IgD-negative memory B cell (primary cell): ENCODE results near the gene PRM3. TPM values are rescaled to one million over a fixed set of nuclear protein-coding genes. Genes with fewer than 3 reads are reported as not detected.
"Not testable (repeated sequence)": the region's sequence is repeated elsewhere in the genome, so short reads cannot be mapped to it uniquely, and the experiment has no call there.

Experiments used
- H3K27ac Mint-ChIP-seq, 3 donors: one replicate each; pipeline ENCODE4 v1.8.0; 2020 to 2022; ENCODE audit warnings: mild to moderate bottlenecking in 3 of 3, mixed read lengths in 3 of 3, moderate library complexity in 1 of 3
- H3K27me3 Mint-ChIP-seq: one replicate; pipeline ENCODE4 v1.8.0; 2021; ENCODE audit warnings: mixed read lengths
- H3K36me3 Mint-ChIP-seq: one replicate; pipeline ENCODE4 v1.8.0; 2020; ENCODE audit warnings: mild to moderate bottlenecking, mixed read lengths
- H3K4me1 Mint-ChIP-seq, 3 donors: one replicate each; pipeline ENCODE4 v1.8.0; 2020 to 2022; ENCODE audit warnings: mixed read lengths in 3 of 3, mild to moderate bottlenecking in 1 of 3
- H3K4me3 Mint-ChIP-seq, 4 donors: one replicate each; pipeline ENCODE4 v1.8.0; 2020 to 2022; ENCODE audit warnings: mild to moderate bottlenecking in 4 of 4, mixed read lengths in 4 of 4, moderate library complexity in 3 of 4
- H3K9me3 Mint-ChIP-seq, 3 donors: one replicate each; pipeline ENCODE4 v1.8.0; 2020 to 2021; ENCODE audit warnings: mixed read lengths in 3 of 3, mild to moderate bottlenecking in 1 of 3
- polyA plus RNA-seq: library from polyadenylated mRNA; unstranded; fragments of 300-500 nt; fragmentation: Illumina TruSeq; gene quantifications from one replicate; pipeline ENCODE4 v1.2.3, GENCODE V29; 2021

PRM3 gene
- polyA plus RNA-seq, 1 donor from 2014 or later, result not detected

DNA sequence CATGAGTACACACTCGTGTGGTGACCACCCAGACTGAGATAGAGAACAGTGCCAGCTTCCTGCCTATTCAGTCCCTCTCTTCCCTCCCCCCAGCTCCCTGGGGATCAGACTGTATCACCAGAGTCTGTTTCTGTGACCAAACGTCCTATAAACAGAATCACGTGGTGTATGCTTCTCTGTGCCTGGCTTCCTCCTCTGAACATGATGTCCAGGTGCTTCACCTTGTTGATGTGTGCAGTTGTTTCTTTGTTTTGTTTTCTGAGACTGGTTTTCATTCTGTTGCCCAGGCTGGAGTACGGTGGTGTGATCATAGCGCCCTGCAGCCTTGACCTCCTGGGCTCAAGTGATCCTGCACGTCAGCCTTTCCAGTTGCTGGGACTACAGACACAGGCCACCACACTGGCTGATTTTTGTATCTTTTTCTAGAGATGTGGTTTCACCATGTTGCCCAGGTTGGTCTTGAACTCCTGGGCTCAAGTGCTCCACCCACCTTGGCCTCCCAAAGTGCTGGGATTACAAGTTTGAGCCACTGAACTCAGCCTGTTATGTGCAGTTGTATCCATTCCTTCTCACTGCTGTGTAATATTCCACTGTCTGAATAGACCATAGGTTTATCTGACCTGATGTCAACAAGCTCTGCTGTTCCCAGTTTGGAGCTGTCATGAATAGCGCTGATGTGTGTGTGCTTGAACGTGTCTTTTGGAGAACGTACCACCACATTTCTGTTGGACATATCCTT lies 36.6 kb upstream of the PRM3 start:
- peaks cover 0 to 2% (median 0%) of the 10 kb centered on the region in 3 donors for H3K9me3 Mint-ChIP-seq
- peaks cover 3% of the 10 kb centered on the region for H3K27me3 Mint-ChIP-seq
- H3K4me3 Mint-ChIP-seq, result peak overlapping the region; percentile 23 to 91 (median 52)
- H3K27ac Mint-ChIP-seq, result peak overlapping the region; percentile 92 to 99 (median 97)
- H3K36me3 Mint-ChIP-seq, result no peaks in the 10 kb centered on the region
- H3K4me1 Mint-ChIP-seq, result peaks cover 31 to 57% (median 52%) of the 10 kb centered on the region in 3 donors

DNA sequence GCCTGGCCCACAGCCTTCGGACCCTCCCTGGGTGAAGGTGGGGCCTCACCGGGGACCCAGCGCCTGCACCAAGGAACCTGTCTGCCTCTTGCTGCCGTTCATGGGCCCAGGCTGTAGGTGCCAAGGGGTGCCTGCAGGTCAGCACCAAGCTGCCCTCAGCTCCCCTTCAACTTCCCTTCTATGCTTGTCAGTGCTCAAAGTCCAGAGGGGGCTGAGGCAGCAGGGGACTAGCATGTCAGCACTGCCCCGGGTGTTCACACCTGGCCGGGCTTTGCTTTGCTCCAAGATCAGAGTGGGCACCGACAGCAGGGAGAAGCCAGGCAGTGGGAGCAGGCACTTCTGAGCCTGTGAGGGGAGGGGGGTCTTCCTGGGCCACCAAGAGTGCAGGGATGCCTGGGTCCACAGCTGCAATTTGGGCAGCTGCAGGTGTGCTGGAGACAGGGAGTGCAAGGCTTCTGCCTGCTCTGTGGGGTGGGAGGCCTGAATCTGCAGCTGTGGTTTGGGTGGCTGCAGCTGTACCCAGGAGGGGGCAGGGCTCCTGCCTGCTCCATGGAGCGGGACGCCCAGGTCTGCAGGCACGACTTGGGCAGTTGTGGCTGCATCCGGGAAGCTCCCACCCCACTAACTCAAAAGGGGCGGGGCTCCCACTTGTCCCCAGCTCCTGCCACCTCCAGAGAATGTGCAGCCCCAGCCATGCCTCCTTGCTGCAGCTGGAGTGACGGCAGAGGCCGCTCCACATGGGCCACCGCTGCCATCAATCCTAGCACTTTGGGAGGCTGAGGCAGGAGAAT lies 35.3 kb upstream of the PRM3 start:
- Mint-ChIP-seq H3K27ac (peak overlapping the region; percentile 23 to 97 (median 92)), H3K4me3 (peak overlapping the region in 3 of 4 donors; percentile 42 to 78 (median 47)), H3K4me1 (peaks cover 28 to 51% (median 46%) of the 10 kb centered on the region in 3 donors), H3K27me3 (peaks cover 3% of the 10 kb centered on the region), H3K36me3 (no peaks in the 10 kb centered on the region), H3K9me3 (peaks cover 0 to 2% (median 0%) of the 10 kb centered on the region in 3 donors)

DNA sequence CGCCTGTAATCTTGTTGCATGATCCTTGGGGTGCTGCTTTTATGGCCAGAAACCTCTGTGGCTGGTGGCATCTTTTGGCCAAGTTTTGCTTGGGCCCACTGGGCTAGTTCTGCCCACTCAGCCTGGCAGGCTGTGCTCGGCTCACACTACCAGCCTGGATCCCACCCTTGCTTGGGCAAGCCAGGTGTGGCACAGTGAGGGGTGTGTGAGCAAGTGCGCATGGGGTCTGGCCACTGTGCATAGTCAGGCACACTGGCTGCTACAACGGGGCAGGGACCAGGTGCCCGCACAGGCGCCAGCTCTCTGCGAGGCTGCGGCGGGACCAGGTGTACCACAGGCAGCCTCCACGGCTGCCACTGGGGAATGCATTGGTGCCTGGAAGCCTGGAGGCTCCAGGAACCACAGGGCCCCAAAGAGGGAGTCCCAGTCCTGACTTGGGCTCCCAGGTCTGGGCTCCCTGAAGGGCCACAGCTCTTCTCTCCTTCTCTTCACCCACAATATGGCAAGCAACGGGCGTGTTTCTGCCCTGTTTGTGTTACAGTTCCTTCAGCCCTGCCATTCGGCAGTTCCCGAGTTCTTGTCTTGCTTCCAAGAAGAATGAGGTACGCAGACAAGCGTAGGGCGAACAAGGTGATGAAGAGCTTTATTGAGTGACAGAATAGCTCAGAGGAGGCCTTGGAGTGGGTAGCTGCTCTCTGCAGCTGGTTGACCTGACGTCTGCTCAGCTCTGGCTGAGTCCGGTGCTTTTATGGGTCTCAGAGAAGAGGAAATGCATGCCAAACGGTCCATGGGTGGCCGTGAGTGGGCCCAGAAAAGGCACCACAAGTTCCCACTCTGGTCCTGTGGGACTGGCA lies 34.4 kb upstream of the PRM3 start:
- H3K4me1 Mint-ChIP-seq, result peaks cover 24 to 45% (median 38%) of the 10 kb centered on the region in 3 donors
- peaks cover 3% of the 10 kb centered on the region for H3K27me3 Mint-ChIP-seq
- peak overlapping the region in 2 of 3 donors; percentile 23 to 92 for H3K27ac Mint-ChIP-seq
- peak overlapping the region in 3 of 4 donors; percentile 32 to 76 (median 47) for H3K4me3 Mint-ChIP-seq
- H3K36me3 Mint-ChIP-seq, result no peaks in the 10 kb centered on the region
- H3K9me3 Mint-ChIP-seq, result peaks cover 0 to 2% (median 0%) of the 10 kb centered on the region in 3 donors

DNA sequence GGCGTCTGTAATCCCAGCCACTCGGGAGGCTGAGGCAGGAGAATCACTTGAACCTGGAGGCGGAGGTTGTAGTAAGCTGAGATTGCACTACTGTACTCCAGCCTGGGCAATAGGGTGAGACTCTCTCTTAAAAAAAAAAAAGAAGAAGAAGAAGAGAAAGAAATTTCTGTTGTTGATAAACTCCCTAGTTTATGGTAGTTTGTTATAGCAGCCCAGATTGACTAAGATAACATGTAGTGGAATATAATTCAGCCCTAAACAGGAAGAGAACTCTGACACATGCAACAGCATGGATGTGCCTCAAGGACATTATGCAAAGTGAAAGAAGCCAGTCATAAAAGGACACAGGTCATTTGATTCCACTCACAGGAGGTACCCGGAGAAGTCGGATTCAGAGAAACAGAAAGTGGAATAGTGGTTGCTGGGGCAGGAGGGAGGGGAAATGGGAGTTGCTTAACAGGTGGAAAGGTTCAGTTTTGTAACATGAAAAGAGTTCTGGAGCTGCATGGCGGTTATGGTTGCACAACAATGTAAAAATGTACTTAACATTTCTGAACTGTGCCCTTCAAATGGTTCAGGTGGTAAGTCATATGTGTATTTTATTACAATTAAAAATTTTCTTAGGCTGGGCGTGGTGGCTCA lies 33.7 kb upstream of the PRM3 start:
- Mint-ChIP-seq H3K4me3 (peak overlapping the region in 2 of 4 donors; percentile 5 to 61), H3K9me3 (peaks cover 0 to 2% (median 0%) of the 10 kb centered on the region in 3 donors), H3K4me1 (peaks cover 20 to 40% (median 37%) of the 10 kb centered on the region in 3 donors), H3K27ac (peak overlapping the region; percentile 46 to 54 (median 50)), H3K36me3 (no peaks in the 10 kb centered on the region), H3K27me3 (no peaks in the 10 kb centered on the region)

DNA sequence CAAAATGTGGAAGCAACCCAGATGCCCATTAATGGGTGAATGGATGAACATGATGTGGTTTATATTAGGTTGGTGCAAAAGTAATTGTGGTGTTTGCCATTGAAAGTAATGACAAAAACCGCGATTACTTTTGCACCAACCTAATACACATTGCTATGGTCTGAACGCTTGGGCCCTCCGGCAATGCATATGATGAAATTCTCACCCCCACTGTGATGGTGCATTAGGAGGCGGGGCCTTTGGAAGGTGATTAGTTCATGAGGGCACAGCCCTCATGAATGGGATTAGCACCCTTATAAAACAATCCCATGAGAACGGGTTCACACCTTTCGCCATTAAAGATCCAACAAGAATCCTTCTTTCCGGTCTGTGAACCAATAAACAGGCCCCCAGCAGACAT lies 33.0 kb upstream of the PRM3 start:
- Mint-ChIP-seq H3K4me3 (no peak overlapping the region), H3K27me3 (no peaks in the 10 kb centered on the region), H3K9me3 (peaks cover 0 to 2% (median 0%) of the 10 kb centered on the region in 3 donors), H3K36me3 (no peaks in the 10 kb centered on the region), H3K4me1 (peaks cover 16 to 38% (median 31%) of the 10 kb centered on the region in 3 donors), H3K27ac (peak overlapping the region in 2 of 3 donors; percentile 46 to 88)

DNA sequence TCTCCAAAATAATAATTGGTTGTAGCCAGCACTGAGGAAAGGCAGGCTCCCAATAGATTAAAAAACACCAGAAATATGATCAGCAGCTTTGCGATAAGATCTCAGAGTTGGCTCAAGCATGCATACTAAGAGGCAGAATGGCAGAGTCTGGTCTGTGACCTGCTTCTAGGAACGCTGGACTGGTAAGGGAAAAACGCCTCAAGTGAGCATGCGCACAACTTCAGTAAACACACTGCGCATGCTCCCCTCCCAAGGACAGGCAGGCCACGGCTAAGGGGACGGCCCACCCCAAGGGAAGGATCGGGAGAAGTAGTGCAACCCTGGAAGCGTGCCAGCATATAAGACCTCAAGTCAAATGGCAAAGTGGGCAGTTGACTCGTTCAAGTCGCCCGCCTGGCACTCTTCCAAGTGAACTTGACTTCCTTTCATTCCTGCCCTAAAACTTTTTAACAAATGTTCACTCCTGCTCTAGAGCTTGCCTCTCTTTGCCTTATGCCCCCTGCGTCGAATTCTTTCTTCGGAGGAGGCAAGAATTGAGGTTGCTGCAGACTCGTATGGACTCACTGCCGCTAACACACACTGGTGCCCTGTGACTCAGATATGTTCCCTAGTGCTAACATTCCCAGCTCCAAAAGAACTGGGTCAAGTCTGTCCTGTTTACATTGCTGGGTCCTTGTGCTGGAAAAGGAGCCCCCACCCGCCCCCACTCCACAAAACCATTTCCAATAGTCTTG lies 30.1 kb upstream of the PRM3 start:
- H3K4me1 Mint-ChIP-seq, result peaks cover 10 to 26% (median 22%) of the 10 kb centered on the region in 3 donors
- H3K4me3 Mint-ChIP-seq, result no peak overlapping the region
- peaks cover 0 to 2% (median 0%) of the 10 kb centered on the region in 3 donors for H3K9me3 Mint-ChIP-seq
- H3K36me3 Mint-ChIP-seq, result peaks cover 1% of the 10 kb centered on the region
- peak overlapping the region in 1 of 3 donors; percentile 57 for H3K27ac Mint-ChIP-seq
- H3K27me3 Mint-ChIP-seq, result no peaks in the 10 kb centered on the region

DNA sequence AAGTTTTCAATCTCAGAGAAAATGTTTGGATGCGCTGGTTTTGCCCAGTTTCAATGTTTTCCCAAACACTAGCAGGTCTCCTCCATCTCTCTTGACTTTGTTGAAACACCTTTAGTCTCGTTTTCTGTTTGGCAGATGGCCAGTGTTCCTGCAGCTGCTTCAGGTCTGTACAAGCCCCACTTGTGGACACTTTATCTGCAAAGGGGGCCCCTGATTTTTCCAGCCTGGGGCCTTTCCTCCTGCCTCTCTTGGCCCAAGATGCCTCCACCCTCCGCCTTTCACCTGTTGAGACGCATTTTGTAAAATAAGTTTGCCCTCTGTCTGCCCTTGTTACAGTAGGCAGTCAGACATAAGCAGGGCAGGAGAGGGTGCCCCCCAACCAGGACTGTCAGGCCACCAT lies 29.5 kb upstream of the PRM3 start:
- Mint-ChIP-seq H3K9me3 (peaks cover 0 to 2% (median 0%) of the 10 kb centered on the region in 3 donors), H3K27ac (peak overlapping the region in 1 of 3 donors; percentile 57)

DNA sequence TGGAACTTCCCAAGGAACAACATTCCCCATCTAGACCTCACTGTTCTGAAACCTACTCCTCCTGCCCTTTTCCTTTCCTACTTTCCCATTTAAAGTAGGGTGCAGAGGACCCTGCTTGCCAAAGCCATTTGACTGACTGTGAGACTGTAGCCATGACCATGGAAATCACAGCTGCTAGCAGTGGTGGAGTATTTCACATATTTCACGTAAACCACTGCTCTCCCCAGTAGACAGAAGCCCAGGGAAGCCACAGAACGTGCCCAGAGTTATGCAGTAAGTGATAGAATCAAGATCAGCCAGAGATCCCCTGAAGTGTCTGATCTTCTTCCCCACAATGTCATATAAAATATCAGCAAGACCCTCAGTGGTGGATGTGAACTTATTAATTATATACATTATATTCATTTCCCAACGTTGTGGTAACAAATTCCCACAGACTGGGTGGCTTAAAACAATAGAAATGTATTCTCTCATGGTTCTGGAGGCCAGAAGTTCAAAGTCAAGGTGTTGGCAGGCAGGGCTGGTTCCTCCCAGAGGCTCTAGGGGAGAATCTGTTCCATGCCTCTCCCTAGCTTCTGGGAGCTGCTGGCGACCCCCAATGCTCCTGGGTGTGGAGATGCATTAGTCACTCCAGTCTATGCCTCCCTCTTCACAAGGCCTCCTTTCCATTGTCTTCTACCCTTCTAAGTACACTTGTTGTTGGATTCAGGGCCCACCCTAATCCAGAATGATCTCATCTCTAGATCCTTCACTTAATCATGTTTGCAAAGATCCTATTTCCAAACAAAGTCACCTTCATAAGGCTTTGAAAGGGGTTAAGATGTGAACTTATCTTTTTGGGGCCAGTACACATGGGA lies 28.4 kb upstream of the PRM3 start:
- Mint-ChIP-seq H3K27me3 (no peaks in the 10 kb centered on the region), H3K36me3 (peaks cover 1% of the 10 kb centered on the region), H3K4me1 (peaks cover 18 to 27% (median 27%) of the 10 kb centered on the region in 3 donors), H3K9me3 (no peaks in the 10 kb centered on the region), H3K27ac (peak overlapping the region in 1 of 3 donors; percentile 46), H3K4me3 (no peak overlapping the region)

More for the DNA sequence above, 29.5 kb upstream of the PRM3 start:
- H3K4me3 Mint-ChIP-seq, result no peak overlapping the region
- no peaks in the 10 kb centered on the region for H3K27me3 Mint-ChIP-seq
- H3K36me3 Mint-ChIP-seq, result peaks cover 1% of the 10 kb centered on the region
- H3K4me1 Mint-ChIP-seq, result peaks cover 11 to 23% (median 20%) of the 10 kb centered on the region in 3 donors

DNA sequence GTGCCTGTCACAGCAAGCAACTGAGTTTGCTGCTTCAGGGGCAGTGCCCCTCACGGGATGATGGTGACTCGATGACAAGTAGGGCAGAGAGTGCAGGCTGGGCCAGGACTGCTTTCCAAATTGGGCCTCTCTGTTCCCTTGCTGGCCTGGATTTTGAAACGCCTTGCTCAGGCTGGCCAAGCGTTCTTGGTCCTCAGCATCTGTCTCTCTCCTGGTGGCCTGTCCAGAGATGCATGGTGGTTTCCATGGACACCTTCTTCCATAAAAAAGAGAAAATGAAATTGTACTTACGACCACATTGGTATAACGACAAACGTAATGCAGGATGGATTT lies 27.1 kb upstream of the PRM3 start:
- Mint-ChIP-seq H3K27ac (peak overlapping the region in 1 of 3 donors; percentile 27), H3K4me3 (no peak overlapping the region), H3K36me3 (peaks cover 1% of the 10 kb centered on the region), H3K4me1 (peaks cover 21 to 32% (median 28%) of the 10 kb centered on the region in 3 donors), H3K9me3 (no peaks in the 10 kb centered on the region), H3K27me3 (no peaks in the 10 kb centered on the region)

DNA sequence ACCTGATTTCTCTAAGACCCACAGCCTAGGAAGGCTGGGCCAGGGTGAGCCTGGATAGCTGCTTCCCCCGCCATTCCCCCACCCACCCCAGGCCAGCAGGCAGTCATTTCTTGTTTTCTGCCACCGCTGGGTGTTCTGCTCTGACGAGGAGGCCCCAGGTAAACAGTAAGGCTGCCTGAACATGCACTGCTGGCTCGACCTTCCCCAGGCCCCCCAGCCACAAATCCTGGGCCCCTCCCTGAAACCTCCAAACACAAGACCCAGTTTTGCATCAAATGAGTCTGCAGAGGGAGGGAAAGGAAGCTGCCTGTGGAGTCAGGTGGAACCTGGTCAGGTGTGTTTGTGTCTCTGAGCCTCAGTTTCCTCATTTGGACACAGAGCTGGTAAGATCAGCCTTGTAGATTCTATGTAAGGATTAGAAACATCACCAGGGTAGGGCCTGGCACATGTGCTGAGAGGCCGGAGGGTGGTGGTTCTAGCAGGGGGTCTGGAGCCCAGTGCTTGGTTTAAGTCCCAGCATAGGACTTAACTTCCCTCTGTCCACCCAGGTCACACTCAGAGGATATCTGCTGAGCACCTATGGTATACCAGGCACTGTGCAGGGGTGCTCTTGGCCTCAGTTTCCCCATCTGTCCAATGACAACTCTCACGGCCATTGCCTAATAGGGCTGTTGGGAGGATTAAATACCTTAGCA lies 26.6 kb upstream of the PRM3 start:
- H3K4me1 Mint-ChIP-seq, result peaks cover 24 to 32% (median 30%) of the 10 kb centered on the region in 3 donors
- H3K27me3 Mint-ChIP-seq, result peaks cover under 1% of the 10 kb centered on the region

DNA sequence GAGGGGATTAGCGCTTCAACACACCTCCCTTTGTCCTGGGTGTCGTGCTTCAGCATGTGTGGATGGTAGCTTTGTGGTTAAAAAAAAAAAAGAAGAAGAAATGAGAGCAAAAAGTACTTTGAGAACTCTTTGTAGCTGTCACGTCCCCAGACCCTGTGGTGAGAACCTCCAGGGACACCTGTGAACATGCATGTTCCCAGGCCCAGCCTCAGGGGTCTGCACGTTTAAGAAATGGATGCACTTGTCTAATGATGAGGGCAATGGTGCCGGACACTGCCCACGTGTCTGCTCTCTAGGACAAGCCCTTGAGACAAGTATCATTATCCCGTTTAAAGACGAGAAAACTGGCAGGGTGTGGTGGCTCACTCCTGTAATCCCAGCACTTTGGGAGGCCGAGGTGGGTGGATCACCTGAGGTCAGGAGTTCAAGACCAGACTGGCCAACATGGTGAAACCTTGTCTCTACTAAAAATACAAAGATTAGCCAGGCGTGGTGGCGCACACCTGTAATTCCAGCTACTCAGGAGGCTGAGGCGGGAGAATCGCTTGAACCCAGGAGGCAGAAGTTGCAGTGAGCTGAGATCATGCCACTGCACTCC lies 25.6 kb upstream of the PRM3 start:
- Mint-ChIP-seq H3K4me3 (peak overlapping the region in 3 of 4 donors; percentile 27 to 81 (median 75)), H3K4me1 (peaks cover 28 to 34% (median 31%) of the 10 kb centered on the region in 3 donors), H3K27ac (peak overlapping the region in 2 of 3 donors; percentile 84 to 93)
- H3K9me3 Mint-ChIP-seq, H3K27me3 Mint-ChIP-seq, H3K36me3 Mint-ChIP-seq: not testable (repeated sequence)

More for the DNA sequence above, 26.6 kb upstream of the PRM3 start:
- peaks cover 1% of the 10 kb centered on the region for H3K36me3 Mint-ChIP-seq
- no peak overlapping the region for H3K4me3 Mint-ChIP-seq
- H3K9me3 Mint-ChIP-seq, result no peaks in the 10 kb centered on the region
- peak overlapping the region in 1 of 3 donors; percentile 27 for H3K27ac Mint-ChIP-seq
